ENCODE measurements around the gene ATG4A.

Gene ATG4A

DNA sequence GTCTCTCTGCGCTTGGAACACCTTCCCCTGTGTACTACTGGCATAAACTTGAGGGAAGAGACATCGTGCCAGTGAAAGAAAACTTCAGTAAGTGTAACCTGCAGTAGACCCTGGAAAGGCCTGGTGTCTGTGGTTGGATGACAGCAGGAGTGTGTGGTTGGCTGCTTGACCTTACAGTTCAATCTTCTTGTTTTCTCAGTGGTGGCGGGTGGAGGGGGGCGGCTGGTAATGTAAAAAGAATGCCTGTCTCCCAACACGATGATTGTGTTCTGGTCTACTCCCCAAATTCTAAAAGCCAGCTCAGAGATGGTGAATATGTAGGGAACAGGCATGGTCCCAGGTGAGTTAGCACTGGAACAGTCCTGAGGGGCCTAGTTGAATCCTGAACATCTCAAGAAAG is 18.8 kb upstream of the ATG4A start:
- H3K9me3 ChIP-seq (ENCODE audit: low read length): no peaks in the 10 kb centered on the region
- no peak overlapping the region for H3K9ac ChIP-seq (ENCODE audit: low read length)
- H3K4me3 ChIP-seq (ENCODE audit: low read depth in 1 of 2, low read length in 2 of 2): no peak overlapping the region
- no peaks in the 10 kb centered on the region for H3K36me3 ChIP-seq (ENCODE audit: insufficient read depth, low read length)
- H3K27me3 ChIP-seq (ENCODE audit: control insufficient read depth in 1 of 2, insufficient read depth in 2 of 2, low read length in 2 of 2): no peaks in the 10 kb centered on the region
- no peak overlapping the region for H3K27ac ChIP-seq (ENCODE audit: low read depth, low read length)
- H3K4me1 ChIP-seq (ENCODE audit: insufficient read depth, low read length): no peaks in the 10 kb centered on the region

GRCh38 chrX:108081110-108081509 is 10.5 kb upstream of the ATG4A start:
- no peak overlapping the region for H3K27ac ChIP-seq (ENCODE audit: low read depth, low read length)
- H3K27me3 ChIP-seq (ENCODE audit: control insufficient read depth in 1 of 2, insufficient read depth in 2 of 2, low read length in 2 of 2): no peaks in the 10 kb centered on the region
- peaks cover 4% of the 10 kb centered on the region for H3K36me3 ChIP-seq (ENCODE audit: insufficient read depth, low read length)
- H3K4me3 ChIP-seq (ENCODE audit: low read depth in 1 of 2, low read length in 2 of 2): no peak overlapping the region
- H3K4me1 ChIP-seq (ENCODE audit: insufficient read depth, low read length): no peaks in the 10 kb centered on the region
- no peak overlapping the region for H3K9ac ChIP-seq (ENCODE audit: low read length)
- H3K9me3 ChIP-seq (ENCODE audit: low read length): no peaks in the 10 kb centered on the region

GRCh38 chrX:108087792-108088191 is 3.8 kb upstream of the ATG4A start:
- H3K36me3 ChIP-seq (ENCODE audit: insufficient read depth, low read length): peaks cover 9% of the 10 kb centered on the region
- no peaks in the 10 kb centered on the region for H3K27me3 ChIP-seq (ENCODE audit: control insufficient read depth in 1 of 2, insufficient read depth in 2 of 2, low read length in 2 of 2)
- no peak overlapping the region for H3K4me3 ChIP-seq (ENCODE audit: low read depth in 1 of 2, low read length in 2 of 2)
- H3K9me3 ChIP-seq (ENCODE audit: low read length): no peaks in the 10 kb centered on the region
- peaks cover 3% of the 10 kb centered on the region for H3K4me1 ChIP-seq (ENCODE audit: insufficient read depth, low read length)
- no peak overlapping the region for H3K27ac ChIP-seq (ENCODE audit: low read depth, low read length)
- H3K9ac ChIP-seq (ENCODE audit: low read length): no peak overlapping the region

- Histone ChIP-seq H3K4me3 (ENCODE audit: low read depth in 1 of 2, low read length in 2 of 2) (no peak overlapping the region), H3K27me3 (ENCODE audit: control insufficient read depth in 1 of 2, insufficient read depth in 2 of 2, low read length in 2 of 2) (no peaks in the 10 kb centered on the region), H3K27ac (ENCODE audit: low read depth, low read length) (no peak overlapping the region), H3K36me3 (ENCODE audit: insufficient read depth, low read length) (peaks cover 9% of the 10 kb centered on the region), H3K9ac (ENCODE audit: low read length) (no peak overlapping the region), H3K9me3 (ENCODE audit: low read length) (no peaks in the 10 kb centered on the region), H3K4me1 (ENCODE audit: insufficient read depth, low read length) (peaks cover 3% of the 10 kb centered on the region)
These were observed 3.1 kb upstream of the ATG4A start for GRCh38 chrX:108088511-108088910.

GRCh38 chrX:108090491-108091263 is 901 bp upstream of the ATG4A start:
- Histone ChIP-seq H3K9ac (ENCODE audit: low read length) (peak overlapping the region; percentile 86), H3K27me3 (ENCODE audit: control insufficient read depth in 1 of 2, insufficient read depth in 2 of 2, low read length in 2 of 2) (no peaks in the 10 kb centered on the region), H3K4me3 (ENCODE audit: low read depth in 1 of 2, low read length in 2 of 2) (peak overlapping the region; percentile 52 to 72), H3K9me3 (ENCODE audit: low read length) (no peaks in the 10 kb centered on the region), H3K36me3 (ENCODE audit: insufficient read depth, low read length) (peaks cover 5% of the 10 kb centered on the region), H3K27ac (ENCODE audit: low read depth, low read length) (peak overlapping the region; percentile 68), H3K4me1 (ENCODE audit: insufficient read depth, low read length) (peaks cover 3% of the 10 kb centered on the region)

- Histone ChIP-seq H3K9me3 (ENCODE audit: low read length) (no peaks in the 10 kb centered on the region), H3K27me3 (ENCODE audit: control insufficient read depth in 1 of 2, insufficient read depth in 2 of 2, low read length in 2 of 2) (no peaks in the 10 kb centered on the region), H3K4me1 (ENCODE audit: insufficient read depth, low read length) (peaks cover 3% of the 10 kb centered on the region), H3K9ac (ENCODE audit: low read length) (peak overlapping the region; percentile 51), H3K4me3 (ENCODE audit: low read depth in 1 of 2, low read length in 2 of 2) (peak overlapping the region; percentile 47 to 72), H3K36me3 (ENCODE audit: insufficient read depth, low read length) (peaks cover 5% of the 10 kb centered on the region), H3K27ac (ENCODE audit: low read depth, low read length) (peak overlapping the region; percentile 68)
These were observed 307 bp downstream of the ATG4A start for GRCh38 chrX:108091878-108092291.

DNA sequence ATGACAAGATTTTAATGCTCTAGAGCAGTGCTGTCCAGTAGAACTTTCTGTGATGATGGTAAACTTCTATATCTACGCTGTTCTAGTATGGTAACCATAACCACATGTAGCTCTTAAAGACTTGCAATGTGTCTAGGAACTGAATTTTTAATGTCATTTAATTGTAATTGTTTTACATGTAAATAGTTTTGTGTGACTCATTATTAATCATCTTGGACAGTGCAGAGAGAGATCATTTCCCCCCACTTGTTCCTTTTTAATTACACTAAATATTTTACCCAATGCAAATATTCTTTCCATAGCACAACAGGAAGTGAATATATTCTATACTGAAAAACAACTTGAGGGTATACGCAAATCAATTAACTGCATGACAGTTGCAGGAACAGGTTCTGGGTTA is 5.8 kb downstream of the ATG4A start:
- Histone ChIP-seq H3K9ac (ENCODE audit: low read length) (no peak overlapping the region), H3K36me3 (ENCODE audit: insufficient read depth, low read length) (no peaks in the 10 kb centered on the region), H3K9me3 (ENCODE audit: low read length) (no peaks in the 10 kb centered on the region), H3K27ac (ENCODE audit: low read depth, low read length) (no peak overlapping the region), H3K4me3 (ENCODE audit: low read depth in 1 of 2, low read length in 2 of 2) (no peak overlapping the region), H3K27me3 (ENCODE audit: control insufficient read depth in 1 of 2, insufficient read depth in 2 of 2, low read length in 2 of 2) (no peaks in the 10 kb centered on the region), H3K4me1 (ENCODE audit: insufficient read depth, low read length) (peaks cover under 1% of the 10 kb centered on the region)

- Histone ChIP-seq H3K9me3 (ENCODE audit: low read length) (no peaks in the 10 kb centered on the region), H3K27ac (ENCODE audit: low read depth, low read length) (no peak overlapping the region), H3K4me3 (ENCODE audit: low read depth in 1 of 2, low read length in 2 of 2) (no peak overlapping the region), H3K4me1 (ENCODE audit: insufficient read depth, low read length) (no peaks in the 10 kb centered on the region), H3K27me3 (ENCODE audit: control insufficient read depth in 1 of 2, insufficient read depth in 2 of 2, low read length in 2 of 2) (peaks cover 0 to 6% of the 10 kb centered on the region in 2 donors), H3K9ac (ENCODE audit: low read length) (no peak overlapping the region), H3K36me3 (ENCODE audit: insufficient read depth, low read length) (no peaks in the 10 kb centered on the region)
These were observed 13.9 kb downstream of the ATG4A start for GRCh38 chrX:108105473-108105872.

DNA sequence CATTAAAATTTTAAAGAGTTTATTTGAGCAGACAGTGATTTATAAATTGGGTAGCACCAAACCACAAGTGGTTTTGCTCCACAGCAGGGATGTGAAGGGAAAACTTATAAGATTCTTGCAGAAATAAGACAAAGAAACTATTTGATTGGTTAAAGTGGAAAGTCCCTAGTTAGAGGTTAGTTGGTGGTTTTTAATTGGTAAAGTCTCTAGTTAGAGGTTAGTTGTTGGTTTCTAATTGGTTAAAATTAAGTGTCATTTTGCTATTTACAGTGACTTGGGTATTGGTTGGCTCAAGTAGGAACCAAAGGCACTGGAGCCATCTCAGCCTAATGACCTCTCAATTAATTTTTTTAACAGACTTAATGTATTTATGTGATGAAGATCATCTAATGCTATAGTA is 23.0 kb downstream of the ATG4A start:
- peaks cover 0 to 6% of the 10 kb centered on the region in 2 donors for H3K27me3 ChIP-seq (ENCODE audit: control insufficient read depth in 1 of 2, insufficient read depth in 2 of 2, low read length in 2 of 2)

GRCh38 chrX:108117988-108118387 is 26.4 kb downstream of the ATG4A start:
- peaks cover 0 to 14% of the 10 kb centered on the region in 2 donors for H3K27me3 ChIP-seq (ENCODE audit: control insufficient read depth in 1 of 2, insufficient read depth in 2 of 2, low read length in 2 of 2)
- no peak overlapping the region for H3K4me3 ChIP-seq (ENCODE audit: low read depth in 1 of 2, low read length in 2 of 2)
- no peaks in the 10 kb centered on the region for H3K9me3 ChIP-seq (ENCODE audit: low read length)

More for the DNA sequence above, 23.0 kb downstream of the ATG4A start:
- H3K4me1 ChIP-seq (ENCODE audit: insufficient read depth, low read length): peaks cover 26% of the 10 kb centered on the region
- H3K9me3 ChIP-seq (ENCODE audit: low read length): no peaks in the 10 kb centered on the region
- no peak overlapping the region for H3K4me3 ChIP-seq (ENCODE audit: low read depth in 1 of 2, low read length in 2 of 2)
- no peak overlapping the region for H3K27ac ChIP-seq (ENCODE audit: low read depth, low read length)
- H3K36me3 ChIP-seq (ENCODE audit: insufficient read depth, low read length): no peaks in the 10 kb centered on the region
- no peak overlapping the region for H3K9ac ChIP-seq (ENCODE audit: low read length)

DNA sequence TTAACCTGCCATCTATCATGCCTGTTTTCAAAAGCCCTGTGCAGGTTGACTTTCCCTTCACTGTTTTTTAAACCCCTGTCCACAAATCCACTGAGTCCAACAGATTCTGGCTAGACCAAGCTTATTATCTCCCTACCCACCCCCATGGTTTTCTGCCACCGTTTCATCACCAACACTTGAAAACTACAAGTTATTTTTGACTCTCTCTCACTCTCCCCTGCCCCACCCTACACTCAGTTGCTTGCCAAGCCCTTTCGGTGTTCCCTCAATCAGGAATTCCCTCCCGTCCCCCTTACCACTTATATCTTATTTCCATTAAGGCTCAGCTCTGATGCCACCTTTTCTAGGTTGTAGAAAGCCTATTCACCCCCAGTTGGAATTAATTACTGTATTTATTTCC is 29.7 kb downstream of the ATG4A start:
- no peak overlapping the region for H3K9ac ChIP-seq (ENCODE audit: low read length)
- no peak overlapping the region for H3K27ac ChIP-seq (ENCODE audit: low read depth, low read length)
- no peak overlapping the region for H3K4me3 ChIP-seq (ENCODE audit: low read depth in 1 of 2, low read length in 2 of 2)
- peaks cover 0 to 22% of the 10 kb centered on the region in 2 donors for H3K27me3 ChIP-seq (ENCODE audit: control insufficient read depth in 1 of 2, insufficient read depth in 2 of 2, low read length in 2 of 2)
- H3K4me1 ChIP-seq (ENCODE audit: insufficient read depth, low read length): peaks cover 26% of the 10 kb centered on the region
- H3K36me3 ChIP-seq (ENCODE audit: insufficient read depth, low read length): peaks cover 5% of the 10 kb centered on the region
- no peaks in the 10 kb centered on the region for H3K9me3 ChIP-seq (ENCODE audit: low read length)

More at GRCh38 chrX:108117988-108118387, 26.4 kb downstream of the ATG4A start:
- H3K27ac ChIP-seq (ENCODE audit: low read depth, low read length): no peak overlapping the region
- H3K4me1 ChIP-seq (ENCODE audit: insufficient read depth, low read length): peaks cover 26% of the 10 kb centered on the region
- H3K36me3 ChIP-seq (ENCODE audit: insufficient read depth, low read length): no peaks in the 10 kb centered on the region
- H3K9ac ChIP-seq (ENCODE audit: low read length): no peak overlapping the region

- Histone ChIP-seq H3K27me3 (ENCODE audit: control insufficient read depth in 1 of 2, insufficient read depth in 2 of 2, low read length in 2 of 2) (peaks cover 0 to 22% of the 10 kb centered on the region in 2 donors), H3K9ac (ENCODE audit: low read length) (no peak overlapping the region), H3K9me3 (ENCODE audit: low read length) (no peaks in the 10 kb centered on the region), H3K27ac (ENCODE audit: low read depth, low read length) (no peak overlapping the region), H3K36me3 (ENCODE audit: insufficient read depth, low read length) (peaks cover 5% of the 10 kb centered on the region), H3K4me3 (ENCODE audit: low read depth in 1 of 2, low read length in 2 of 2) (no peak overlapping the region), H3K4me1 (ENCODE audit: insufficient read depth, low read length) (peaks cover 13% of the 10 kb centered on the region)
These were observed 31.2 kb downstream of the ATG4A start for GRCh38 chrX:108122748-108123147.
